Fibroblast of skin of back (primary cell): ENCODE results near the gene PARN.
A peak's percentile ranks its signal among the peaks of the same experiment; 100 is the strongest.
"Not testable (repeated sequence)": the region's sequence is repeated elsewhere in the genome, so short reads cannot be mapped to it uniquely, and the experiment has no call there.

Experiments
- DNase-seq: peaks from one replicate; pipeline ENCODE4 v3.0.0-alpha.2; 2013

Gene PARN

DNA sequence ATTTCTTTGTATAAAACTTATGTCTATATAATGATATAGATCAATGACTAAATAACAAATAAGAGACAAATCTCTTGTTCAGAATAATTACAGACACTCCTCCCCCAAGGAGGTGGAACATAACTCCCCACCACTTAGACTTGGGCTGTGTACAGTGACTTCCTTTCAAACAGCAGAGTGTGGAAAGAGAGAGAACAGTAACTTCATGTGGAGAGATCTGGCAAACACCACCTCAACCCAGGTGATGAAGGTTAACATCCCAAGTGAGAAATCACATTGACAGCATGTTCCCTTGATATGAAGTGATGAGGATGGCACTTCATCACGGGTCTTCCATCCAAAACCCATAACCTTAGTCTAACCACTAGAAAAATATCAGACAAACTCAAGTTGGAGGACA lies 169.3 kb downstream of the PARN start:
- DNase-seq = no peak

DNA sequence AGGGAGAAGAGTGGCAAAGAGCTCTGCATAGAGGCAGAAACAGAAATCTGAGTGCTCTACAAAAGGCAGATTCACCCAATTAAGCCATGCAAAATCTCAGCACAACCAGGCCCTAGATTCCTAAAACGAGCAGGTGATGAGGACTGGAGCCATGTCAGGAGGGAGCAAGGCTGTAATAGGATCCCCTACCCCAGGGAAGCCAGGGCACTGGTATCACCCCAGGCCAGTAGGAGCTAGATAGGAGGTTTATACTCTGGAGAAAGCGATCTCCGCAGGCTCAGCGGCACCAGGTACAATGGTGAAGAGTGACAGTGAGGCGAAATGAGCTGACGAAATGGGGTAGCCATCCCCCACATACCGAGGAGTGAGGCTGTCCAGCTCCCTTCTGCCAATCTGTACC lies 171.5 kb downstream of the PARN start:
- DNase-seq = no peak

DNA sequence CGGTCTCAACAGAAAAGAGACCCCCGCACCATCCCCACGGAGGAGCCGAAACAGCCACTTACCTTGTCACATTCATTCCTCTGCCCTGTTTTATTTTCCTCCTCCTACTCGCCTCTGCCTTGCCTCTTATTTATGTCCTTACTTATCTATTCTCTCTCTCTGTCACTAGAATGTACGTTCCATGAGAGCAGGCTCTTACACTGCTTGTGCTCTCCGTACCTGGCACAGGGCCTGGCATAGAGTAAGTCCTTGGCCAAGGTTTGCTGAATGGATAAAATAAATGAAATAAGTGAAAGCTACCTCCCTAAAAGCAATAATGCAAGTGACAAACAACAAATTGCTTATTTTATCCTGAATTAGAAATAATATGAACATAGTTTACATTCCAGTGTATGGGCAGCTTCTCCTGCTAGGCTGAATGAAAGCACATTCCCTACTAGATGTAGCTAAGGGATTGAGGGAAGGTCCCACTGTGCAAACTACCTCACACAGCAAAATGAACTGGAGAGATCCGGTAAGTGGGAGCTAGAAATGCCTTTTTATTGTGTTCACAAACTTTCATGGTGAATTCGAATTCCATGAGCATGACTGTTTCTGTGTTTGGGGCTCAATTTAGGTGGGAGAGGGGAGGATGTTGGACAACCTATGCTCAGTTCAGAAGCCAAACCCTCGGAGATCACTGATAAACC lies 173.1 kb downstream of the PARN start:
- peak; percentile 36 for DNase-seq

- DNase-seq = peak; percentile 78
These were observed 174.5 kb downstream of the PARN start for GRCh38 chr16:14455573-14455972.

DNA sequence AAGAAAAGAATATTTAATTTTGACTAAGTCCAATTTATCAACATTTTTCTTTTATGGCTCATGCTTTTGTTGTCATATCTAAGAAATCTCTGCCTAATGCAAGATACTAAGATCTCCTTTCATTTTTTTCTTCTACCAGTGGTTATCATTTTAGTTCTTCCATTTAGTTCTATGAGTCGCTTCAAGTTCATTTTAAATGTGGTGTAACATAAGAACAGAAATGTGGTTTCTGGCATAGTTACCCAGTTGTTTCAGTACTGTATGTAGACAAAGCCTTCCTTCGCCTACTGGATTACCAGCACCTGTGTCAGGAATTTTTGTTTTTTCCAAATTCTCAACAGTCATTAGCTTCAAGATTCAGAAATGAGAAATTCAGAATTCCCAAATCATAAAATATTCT lies 175.7 kb downstream of the PARN start:
- DNase-seq = peak; percentile 56

DNA sequence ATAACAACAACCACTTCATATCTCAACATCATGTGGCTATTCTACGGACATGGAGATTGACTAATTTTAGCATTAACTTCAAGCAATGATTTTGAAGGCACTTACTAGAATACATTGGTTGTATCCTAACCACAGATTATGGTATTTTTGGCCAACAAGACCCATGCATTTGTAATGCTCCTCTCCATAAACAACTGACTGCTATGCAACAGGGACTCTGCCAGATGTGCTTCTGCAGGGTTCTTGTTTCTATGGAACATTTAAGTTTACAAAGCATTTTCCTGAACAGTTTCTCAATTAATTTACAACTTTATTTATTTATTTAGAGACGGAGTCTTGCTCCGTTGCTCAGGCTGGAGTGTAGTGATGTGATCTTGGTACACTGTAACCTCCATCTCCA lies 178.0 kb downstream of the PARN start:
- no peak for DNase-seq

GRCh38 chr16:14450846-14451245 lies 179.2 kb downstream of the PARN start:
- DNase-seq = no peak

- peak; percentile 62 for DNase-seq
These were observed 180.1 kb downstream of the PARN start for GRCh38 chr16:14449790-14450480.

GRCh38 chr16:14449334-14449733 lies 180.7 kb downstream of the PARN start:
- no peak for DNase-seq

DNA sequence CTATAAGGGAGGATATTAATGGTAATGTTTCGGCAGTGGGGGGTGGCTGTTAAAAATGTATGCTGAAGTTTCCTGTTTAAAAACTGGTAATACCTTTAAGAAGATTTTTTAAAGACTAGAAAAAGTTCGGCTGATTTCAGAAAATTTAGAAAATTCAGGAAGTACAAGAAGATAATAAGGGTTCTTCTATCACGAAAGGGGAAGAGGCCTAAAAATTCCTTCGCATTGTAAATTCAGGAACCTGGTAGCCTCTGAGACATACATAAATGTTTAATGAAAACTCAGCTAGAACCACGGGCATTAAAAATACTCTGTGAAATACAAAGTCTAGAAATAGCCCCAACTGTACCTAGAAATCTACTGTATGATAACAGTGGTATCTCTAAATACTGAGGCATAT lies 181.2 kb downstream of the PARN start:
- no peak for DNase-seq

DNA sequence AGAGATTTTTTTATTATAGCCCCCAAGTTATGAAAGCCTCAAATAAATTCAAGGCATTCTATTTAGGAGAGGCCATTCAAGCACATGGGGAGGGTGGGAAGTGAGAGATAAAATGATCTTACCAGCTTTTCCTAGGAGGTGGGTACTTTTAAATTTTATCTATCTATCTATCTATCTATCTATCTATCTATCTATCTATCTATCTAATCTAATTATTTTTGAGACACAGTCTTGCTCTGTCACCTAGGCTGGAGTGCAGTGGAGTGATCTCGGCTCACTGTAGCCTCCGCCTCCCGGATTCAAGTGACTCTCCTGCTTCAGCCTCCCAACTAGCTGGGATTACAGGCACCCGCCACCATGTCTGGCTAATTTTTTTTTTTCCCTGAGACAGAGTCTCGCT lies 182.3 kb downstream of the PARN start:
- DNase-seq = no peak

DNA sequence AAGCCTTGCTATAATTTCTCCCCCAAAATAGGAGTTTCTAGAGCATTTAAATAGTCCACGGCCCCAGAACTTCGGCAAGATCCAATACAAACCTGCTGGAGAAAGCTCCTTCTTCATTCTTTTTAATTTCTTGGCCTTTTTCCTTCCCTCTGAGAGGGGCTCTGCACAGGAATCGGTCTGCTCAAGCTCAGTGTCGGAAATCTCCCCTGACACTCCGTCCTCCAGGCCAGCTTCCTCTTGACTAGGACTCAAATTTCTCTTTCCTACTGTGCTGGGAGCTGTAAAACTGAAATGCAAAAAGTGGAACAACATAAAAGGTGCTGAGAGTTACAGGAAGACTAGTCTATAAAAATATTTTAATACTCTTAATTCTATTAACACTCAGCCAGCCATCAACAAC lies 183.3 kb downstream of the PARN start:
- DNase-seq = no peak

DNA sequence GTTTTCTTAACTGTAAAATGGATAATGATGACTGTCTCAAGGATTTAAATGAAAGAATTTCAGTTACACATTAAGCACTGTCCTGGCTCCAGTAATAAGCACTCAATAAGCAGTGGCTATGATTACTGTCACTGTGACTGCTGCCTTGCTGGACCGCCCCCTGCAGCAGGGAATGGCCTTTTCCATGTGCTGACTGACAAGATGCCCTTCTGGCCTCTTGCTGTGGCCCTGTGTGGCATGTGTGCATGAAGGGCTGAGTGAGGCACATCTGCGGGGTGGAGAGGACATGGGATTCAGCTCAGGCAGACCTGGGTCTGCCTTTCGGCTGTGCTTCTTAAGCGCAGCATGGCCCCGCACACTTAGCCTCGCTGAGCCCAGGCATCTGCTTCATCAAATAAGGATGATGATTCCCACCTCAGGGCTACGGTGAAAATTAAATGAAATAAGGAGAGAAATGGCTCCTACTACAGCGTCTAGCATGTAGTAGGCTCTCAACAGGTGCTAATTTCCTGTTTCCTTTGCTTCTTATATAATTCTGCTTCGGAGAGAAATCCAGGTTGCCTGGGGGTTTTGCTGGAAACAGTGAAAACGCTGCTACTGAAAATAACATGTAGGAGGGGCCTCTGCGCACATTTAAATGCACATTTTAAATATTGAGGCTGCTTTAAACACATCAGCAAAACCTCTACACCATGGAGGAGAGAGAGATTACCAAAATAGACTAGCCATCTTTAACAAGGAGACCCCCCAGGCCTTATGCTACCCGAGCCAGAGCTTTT lies 183.9 kb downstream of the PARN start:
- DNase-seq = no peak

GRCh38 chr16:14444979-14445810 lies 184.9 kb downstream of the PARN start:
- no peak for DNase-seq

GRCh38 chr16:14441533-14441932 lies 188.5 kb downstream of the PARN start:
- DNase-seq = not testable (repeated sequence)

DNA sequence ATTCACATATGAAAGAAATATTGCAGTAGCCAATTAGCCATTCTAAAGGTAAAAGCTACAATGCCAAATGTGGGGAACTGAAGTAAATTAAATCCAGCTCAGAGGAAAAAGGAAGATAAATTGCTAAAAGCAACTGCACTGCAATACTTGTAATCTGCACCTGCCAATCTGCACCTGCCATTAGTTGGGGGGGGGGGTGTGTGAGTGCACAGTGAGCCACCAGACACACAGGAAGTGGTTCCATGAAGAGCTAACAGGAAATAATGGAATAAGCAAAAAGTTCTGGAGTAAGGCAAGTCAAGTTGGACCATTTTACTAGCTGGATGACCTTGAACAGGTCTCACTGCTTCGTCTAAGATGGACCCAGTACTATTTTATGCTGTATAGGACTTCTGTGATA lies 191.8 kb downstream of the PARN start:
- no peak for DNase-seq

DNA sequence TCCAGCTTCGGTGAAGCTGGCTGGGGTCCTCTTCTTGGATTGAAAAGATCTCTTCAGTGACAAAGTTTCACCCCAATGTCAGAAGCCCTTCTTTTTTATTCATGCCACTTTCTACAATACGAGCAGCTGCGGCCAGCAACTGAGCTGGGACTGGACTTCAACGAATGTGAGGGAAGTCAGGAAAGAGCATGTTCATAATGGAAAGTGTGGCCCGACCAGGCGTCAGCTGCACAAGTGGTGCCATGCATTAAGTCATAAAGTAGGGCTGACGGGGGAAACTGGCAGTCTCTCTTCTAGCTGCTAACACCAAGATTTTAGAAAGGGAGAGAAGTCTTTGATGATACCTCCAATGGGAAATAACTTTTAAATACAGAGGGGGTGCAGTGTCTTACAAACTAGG lies 192.6 kb downstream of the PARN start:
- no peak for DNase-seq

GRCh38 chr16:14436401-14436955 lies 193.6 kb downstream of the PARN start:
- DNase-seq = peak; percentile 33

DNA sequence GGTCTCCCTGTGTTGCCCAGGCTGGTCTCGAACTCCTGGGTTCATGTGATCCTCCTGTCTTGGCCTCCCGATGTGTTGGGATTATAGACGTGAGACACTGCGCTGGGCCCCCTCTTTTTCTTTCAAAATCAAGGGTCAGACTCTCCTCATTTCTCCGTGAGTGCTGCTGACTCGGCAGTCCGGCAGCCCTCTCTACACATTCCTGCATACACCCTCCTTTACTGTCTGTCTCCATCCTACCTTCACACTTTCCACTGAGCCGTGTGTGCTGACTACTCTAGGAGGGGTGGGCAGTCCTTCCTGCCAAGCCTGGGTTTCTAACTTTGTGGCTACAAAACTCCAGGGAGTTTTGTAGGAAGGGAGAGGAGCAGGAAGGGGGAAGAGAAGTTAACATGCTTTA lies 195.2 kb downstream of the PARN start:
- no peak for DNase-seq

GRCh38 chr16:14428971-14429637 lies 201.0 kb downstream of the PARN start:
- DNase-seq = not testable (repeated sequence)

- DNase-seq = no peak
These were observed 202.0 kb downstream of the PARN start for GRCh38 chr16:14428043-14428442.
